GF-D8 (cell line): ENCODE data around the gene NFIB.

Experiments used
- DNase-seq: peaks from one replicate; lab custom pipeline; 2025; lab: John Stamatoyannopoulos, UW

Gene NFIB

GRCh38 chr9:14304259-14304658, 9.7 kb downstream of the NFIB start:
- DNase-seq, result no peak

DNA sequence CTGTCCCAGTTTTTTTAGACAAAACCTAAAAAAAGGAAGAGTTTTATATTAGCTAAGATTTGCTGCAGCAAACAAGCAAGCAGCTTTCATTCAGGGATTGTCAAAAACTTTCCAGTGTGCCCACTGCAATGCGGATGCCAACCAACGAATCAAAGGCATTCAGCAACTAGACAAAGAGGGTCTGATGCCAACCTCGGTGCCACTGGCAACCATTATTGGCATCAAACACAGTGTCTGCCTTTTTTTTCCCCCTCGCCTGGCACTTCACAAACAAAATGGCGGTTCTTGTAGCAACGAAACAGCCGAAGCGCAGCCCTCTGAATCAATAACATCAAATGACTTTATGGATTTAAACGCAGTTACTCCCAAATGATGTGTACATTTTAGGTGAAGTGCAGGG, 10.4 kb downstream of the NFIB start:
- DNase-seq, result no peak

- DNase-seq, result no peak
Observed at GRCh38 chr9:14303100-14303499, 10.8 kb downstream of the NFIB start.

DNA sequence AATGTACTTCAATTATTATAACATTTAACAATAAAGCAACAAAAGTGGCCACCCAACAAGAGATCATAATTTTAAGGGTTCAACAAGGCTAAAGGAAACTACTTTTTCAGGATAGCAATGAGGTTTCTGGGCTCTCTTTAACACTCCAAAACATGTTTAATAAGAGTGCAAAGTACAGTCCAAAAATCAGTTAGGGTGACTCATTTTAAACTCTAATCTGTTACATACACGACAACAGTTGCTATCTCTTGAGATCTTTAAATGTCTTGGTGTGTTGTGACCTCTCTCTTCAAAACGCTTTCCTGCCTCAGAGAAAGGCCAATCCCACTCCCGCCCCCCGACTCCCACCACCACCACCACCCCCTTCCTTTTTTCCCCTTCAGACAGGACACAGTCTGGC, 11.5 kb downstream of the NFIB start:
- DNase-seq, result no peak

DNA sequence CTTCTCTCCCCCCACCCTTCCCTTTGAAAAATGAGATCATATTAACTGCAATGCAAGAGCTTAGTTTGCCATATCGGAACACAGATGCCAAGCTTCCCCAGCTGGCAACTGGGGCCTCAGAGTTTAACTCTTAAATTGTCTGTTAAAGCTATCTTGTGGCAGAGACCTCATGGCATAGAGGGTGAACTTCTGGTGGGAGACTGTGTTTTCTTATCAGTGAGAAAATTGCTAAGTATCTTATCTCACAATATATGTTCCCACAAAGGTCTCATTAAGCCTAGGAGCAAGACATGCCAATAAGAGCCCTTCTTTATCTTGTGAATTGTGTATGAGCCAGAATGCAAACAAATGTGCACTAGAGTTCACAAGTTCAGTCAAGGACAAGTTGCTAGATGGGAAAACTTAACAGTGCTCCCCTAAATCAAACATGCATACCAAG, 12.3 kb downstream of the NFIB start:
- DNase-seq, result no peak

DNA sequence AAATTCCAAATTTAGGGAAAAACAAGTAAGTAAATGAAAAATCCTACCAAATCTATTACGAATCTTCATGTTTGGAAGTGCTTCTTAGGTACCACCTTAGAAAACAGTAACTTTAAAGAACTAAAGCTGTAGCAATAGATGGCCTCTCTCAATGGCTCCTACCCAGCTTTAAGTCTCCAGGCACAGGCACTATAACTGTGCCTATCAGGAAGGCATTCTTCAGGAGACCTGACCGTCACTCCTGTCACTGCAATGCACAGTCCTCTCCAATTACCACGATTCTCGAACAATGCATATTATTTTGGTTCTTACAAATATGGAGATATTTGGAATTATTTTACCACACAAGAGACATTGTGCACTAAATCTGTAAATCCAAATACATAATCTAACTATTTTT, 12.9 kb downstream of the NFIB start:
- no peak for DNase-seq

DNA sequence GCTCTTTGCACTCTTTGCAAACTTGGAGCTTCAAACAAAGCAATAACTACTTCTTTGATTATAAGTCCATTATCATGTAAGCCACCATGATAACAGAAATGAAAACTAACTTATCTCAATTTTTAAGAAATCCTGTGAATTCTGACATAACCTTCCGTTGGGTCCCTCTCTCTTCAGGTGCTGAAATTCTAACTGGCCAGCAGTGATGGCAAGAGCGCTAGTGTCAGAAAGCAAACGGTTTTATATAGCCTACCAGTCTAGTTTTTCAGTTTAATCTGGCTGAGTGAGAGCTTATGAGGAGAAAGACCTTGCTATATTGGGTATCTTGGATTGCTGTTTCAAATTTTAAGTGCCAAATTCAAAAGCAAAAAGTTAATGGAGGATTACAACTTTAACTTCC, 13.4 kb downstream of the NFIB start:
- no peak for DNase-seq

DNA sequence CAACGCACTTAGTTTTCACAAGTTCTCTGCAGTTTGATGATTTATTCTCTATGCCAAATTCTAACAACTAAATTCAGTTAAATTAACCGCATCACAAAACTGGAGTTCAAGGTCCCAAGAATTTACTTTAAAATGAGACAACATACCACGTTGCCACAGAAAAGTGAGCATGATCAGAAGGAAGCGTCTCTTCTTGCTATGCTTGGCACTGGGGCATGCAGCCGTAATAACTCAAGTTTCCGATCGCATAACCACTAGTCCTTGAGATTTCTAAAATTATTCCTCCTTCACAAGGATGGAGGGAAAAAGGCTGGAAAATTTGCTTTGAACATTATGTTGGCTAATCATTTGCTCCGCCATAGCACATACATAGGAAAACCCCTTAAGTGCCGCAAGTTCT, 13.9 kb downstream of the NFIB start:
- no peak for DNase-seq

DNA sequence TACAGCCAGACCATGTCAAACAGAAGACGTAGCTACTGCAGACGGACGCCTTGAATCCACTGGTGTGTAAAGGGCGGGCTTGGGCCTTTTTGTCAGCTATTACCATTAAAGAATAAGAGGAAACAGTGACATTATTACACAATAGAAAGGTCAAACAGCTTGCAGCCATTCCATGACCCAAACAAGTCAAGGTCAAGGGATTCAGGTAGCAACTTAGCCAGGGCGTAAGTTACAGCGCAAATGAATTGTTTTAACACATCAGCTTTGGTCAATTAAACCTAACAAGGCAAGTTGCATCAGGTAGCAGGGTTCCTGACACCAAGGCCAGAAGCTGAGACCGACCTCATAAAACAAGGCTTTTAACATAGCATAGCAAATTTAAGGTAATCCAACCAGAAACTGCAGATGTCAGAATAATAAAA, 15.3 kb downstream of the NFIB start:
- no peak for DNase-seq

GRCh38 chr9:14296495-14297113, 17.3 kb downstream of the NFIB start:
- no peak for DNase-seq

DNA sequence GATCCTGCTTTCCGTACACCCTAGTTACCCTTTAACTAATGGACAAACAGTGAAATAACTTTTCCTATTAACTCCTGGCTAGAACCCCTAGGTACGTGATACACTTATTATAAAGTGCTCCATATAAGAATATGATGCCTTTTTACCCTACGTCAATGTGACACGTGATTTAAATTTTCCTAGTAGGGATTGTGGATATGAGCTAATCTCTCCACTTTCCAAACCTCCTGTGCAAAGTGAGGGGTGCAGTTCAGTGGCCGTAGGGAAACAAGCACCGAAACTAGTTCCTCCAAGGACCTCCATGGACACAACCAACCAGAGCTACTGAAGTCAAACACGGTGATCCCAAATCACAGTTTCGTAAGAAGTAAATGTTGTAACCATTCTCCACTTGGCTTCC, 19.3 kb downstream of the NFIB start:
- DNase-seq, result no peak

DNA sequence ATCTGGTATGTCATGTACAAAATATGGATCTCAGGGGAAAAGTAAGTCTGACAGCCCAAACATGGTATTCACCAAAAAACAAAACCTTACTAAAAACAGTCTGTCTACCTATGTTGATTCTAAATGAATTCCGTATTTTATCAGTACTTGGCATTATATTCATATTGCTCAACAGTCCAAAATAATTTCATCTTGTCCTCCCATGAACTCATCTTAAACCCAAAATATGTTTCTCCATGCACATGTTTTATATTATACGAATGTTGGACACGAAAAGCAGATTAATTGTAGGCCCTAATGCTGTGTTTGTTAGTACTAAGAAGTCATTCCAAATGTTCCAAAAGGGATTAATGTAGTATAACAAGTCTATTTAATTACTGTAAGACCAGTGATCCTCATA, 20.1 kb downstream of the NFIB start:
- no peak for DNase-seq

- DNase-seq, result no peak
Observed at GRCh38 chr9:14292181-14292739, 21.7 kb downstream of the NFIB start.

DNA sequence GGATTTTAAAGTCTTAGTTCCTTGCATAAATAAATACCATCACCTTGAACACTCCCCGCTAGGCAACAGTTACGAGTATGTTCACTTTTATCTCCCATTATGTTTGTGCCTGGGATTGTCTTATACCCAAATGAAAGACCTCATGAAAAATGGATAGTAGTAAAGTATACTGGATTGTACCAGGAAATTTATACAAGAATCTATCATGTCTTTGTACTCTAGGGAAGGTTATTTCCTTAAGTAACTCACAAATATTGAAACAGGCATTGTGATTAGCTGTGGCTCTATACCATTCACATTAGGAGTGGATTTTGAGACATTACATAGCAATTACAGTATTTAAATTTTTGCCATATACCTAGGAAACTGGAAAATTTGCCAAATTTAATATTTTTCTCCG, 24.0 kb downstream of the NFIB start:
- DNase-seq, result no peak

GRCh38 chr9:14288433-14288832, 25.5 kb downstream of the NFIB start:
- DNase-seq, result no peak

- no peak for DNase-seq
Observed at GRCh38 chr9:14286121-14286520, 27.8 kb downstream of the NFIB start.

- DNase-seq, result no peak
Observed at GRCh38 chr9:14283276-14283675, 30.7 kb downstream of the NFIB start.

GRCh38 chr9:14281876-14282275, 32.1 kb downstream of the NFIB start:
- no peak for DNase-seq

DNA sequence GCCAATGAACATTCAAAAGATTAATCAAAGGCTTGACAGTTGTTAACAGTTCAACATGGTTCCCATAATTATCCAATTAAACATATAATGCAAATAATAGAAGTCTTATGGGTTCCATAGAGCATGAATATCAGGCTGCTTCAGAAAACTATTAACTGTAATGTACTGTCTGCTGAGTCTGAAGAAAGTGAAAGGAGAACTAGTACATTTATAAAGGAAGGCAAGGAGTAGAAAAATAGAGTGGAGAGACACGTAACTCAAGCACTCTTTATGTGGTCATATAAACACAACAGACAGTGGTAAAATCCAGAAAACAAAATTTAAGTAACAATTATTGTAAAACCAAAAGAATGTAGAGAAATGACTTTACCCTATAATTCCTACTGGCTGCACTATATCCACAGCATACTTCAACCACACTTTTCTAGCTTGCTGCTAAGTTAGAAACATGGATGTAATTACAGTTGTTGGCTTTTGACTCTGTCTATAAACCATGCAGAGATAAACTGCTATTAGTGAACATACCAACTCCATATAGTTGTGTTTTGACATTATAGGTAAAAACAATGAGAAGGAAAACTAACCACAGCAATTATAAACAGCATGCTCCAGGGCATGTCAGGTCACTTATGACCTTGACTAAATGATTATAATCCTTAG, 32.7 kb downstream of the NFIB start:
- no peak for DNase-seq

DNA sequence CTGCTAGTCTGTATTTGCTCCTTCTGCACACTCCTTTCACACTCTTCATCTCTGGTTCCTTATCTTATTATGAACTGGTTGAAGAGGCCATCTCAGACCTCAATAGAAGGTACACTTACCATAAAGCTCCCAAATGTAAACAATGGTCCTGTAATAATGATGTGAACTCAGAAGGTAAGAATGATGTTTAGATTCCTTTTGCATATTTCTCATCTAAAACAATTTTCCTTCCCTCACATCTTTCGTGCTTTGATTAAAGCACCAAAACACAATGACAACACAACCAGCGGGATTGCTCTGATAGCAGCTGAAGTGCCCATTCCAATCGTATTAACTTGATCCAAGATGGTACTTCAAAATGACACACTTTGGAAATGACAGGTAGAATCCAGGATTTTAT, 34.3 kb downstream of the NFIB start:
- DNase-seq, result no peak

GRCh38 chr9:14278291-14278721, 35.6 kb downstream of the NFIB start:
- no peak for DNase-seq

DNA sequence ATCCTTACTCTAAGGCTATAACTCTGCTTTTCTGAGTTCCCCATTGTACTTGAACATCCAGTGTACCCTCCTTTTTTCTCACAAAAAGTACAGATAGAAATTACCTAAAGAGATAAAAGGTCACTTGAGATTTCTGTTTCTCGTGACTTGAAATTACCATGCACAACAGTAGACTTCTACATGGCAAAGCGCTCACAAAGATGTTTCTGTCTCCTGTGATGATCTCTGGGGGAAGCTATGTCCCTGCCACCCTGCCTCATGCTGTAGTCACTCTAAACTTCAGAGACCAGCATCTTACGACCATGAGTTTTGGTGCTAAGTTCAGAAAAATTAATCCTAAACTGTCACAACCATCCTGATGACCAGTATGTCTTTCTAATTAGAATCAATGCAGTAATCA, 36.2 kb downstream of the NFIB start:
- no peak for DNase-seq

- DNase-seq, result no peak
Observed at GRCh38 chr9:14277244-14277643, 36.7 kb downstream of the NFIB start.

- no peak for DNase-seq
Observed at GRCh38 chr9:14275331-14275730, 38.6 kb downstream of the NFIB start.
